GM12801 (cell line): ENCODE results near the gene SEC23B.

Experiments
- CTCF ChIP-seq: IDR thresholded peaks from one replicate; pipeline ENCODE4 v1.5.1; 2011; ENCODE audit warnings: control low read depth; ENCODE audit not compliant: insufficient read length; ENCODE audit errors: extremely low read depth

Gene SEC23B

GRCh38 chr20:18532626-18533025 lies 24.9 kb downstream of the SEC23B start:
- no peak for TF ChIP-seq CTCF

GRCh38 chr20:18533491-18533890 lies 25.8 kb downstream of the SEC23B start:
- TF ChIP-seq CTCF, result no peak

GRCh38 chr20:18533978-18534644 lies 26.4 kb downstream of the SEC23B start:
- TF ChIP-seq CTCF, result no peak

GRCh38 chr20:18537651-18538050 lies 29.9 kb downstream of the SEC23B start:
- no peak for TF ChIP-seq CTCF

GRCh38 chr20:18541741-18542140 lies 34.0 kb downstream of the SEC23B start:
- TF ChIP-seq CTCF, result no peak

- TF ChIP-seq CTCF, result no peak
These were observed 35.5 kb downstream of the SEC23B start for GRCh38 chr20:18543216-18543615.

- no peak for TF ChIP-seq CTCF
These were observed 36.2 kb downstream of the SEC23B start for GRCh38 chr20:18543932-18544331.
